Diencephalon (tissue), 1 donor: ENCODE data around the gene CALY. TPM values are rescaled to one million over a fixed set of nuclear protein-coding genes. Genes with fewer than 3 reads are reported as not detected.

Experiments used
- small RNA-seq: library from RNA; depleted of rRNA; stranded (forward); fragments of <200 nt; gene quantifications from one replicate; pipeline ENCODE3, GENCODE V24; 2014
- total RNA-seq: library from RNA; depleted of rRNA; stranded (reverse); fragments of >200 nt; gene quantifications from one replicate; pipeline ENCODE4 v1.2.3, GENCODE V29; 2014

CALY gene, protein sequence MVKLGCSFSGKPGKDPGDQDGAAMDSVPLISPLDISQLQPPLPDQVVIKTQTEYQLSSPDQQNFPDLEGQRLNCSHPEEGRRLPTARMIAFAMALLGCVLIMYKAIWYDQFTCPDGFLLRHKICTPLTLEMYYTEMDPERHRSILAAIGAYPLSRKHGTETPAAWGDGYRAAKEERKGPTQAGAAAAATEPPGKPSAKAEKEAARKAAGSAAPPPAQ
- total RNA-seq = 36.4 TPM

GRCh38 chr10:133336577-133337369 is at the start of gene CALY:
TSS of gene CALY (minus strand) at chr10:133336896. CDS start at chr10:133328989, 7,907 bp downstream.

GRCh38 chr10:133379152-133379800 is 42.6 kb upstream of the CALY start, which contains the start of gene PAOX:
TSS of gene PAOX (plus strand) at chr10:133379262. CDS start at chr10:133379317, 55 bp downstream.

DNA sequence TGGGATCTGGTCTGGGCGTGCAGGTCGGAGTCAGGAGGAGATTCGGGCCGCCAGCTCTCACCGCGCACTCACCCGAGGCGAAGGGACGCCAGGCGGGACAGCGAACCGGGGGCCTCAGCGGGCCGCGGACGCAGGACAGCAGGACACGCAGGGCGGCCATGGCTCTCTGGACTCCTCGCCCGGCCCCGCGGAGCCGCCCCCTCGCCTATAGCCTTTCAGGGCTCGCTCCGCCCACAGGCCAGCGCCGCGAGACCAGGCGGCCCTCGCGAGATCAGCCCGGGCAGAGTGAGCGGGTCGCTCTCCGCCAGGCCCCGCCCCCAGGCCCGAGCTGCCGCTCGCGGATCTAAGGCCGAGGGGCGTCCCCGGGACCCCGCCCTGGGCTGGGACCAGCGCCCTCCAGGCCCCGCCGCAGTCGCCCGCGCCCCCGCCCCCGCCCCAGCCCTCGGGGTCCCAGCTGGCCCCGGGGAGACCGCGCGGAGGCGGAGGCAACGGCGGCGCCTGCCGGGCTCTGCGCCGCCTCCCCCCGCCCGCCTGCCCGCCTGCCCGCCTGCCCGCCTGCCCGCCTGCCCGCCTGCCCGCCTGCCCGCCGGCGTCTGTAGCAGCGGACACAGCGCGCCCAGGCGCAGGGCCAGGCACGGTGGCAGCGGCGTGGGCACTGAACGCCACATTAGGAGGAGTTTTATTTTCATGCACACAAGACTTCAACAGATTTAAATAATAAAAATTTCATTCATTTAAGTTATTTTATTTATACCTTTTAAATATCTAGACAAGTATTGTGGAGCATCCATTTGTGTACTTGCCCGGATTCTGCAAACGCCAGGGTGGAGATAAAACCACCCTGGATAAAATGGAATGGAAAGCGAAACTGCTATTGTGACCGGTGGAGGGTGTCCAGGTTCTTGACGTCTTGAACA is 36.7 kb upstream of the CALY start, which contains the start of gene ECHS1:
Gene ECHS1, minus strand, starts transcription at position 181 of the 917 bp plus-strand sequence. Its CDS starts 21 bp downstream, at position 160.

DNA sequence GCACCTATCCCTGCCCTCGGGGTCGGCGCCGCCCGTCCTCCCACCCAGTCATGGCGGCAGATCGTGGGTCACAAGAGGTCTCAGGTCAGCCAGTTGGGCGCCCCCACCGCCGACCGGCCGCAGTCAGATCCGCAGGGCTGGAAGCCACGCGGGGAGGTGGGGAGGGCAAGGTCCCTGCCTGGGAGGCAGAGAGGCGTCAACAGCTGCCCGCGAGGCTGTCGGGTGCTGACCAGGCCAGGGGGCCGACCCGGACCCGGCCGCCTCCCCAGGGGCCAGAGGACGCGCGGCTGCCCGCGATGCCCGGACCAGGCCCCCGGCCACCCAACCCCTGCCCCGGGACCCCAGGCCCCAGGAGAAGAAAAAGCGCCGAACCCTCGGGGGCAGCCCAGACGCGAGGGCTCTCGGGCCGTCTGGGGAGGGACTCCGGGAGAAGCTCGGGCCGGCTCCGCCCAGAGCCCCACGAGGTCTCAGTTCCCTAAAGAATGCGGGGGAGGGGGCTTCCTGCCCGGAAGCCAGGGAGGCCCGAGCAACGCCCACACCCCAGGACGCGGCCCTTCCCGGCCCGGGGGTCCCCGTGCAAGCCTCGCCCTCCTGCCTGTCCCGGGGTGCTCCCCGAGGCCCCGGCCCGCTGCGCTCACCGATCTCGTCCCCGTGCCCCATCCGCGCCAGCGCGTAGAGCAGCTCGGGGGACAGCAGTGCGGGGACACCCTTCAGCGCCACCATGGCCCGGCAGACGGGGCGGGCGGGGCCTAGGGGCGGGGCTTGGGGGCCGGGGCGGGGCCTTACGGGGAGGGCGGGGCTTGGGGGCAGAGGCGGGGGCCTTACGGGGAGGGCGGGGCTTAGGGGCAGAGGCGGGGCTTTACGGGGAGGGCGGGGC is 20.8 kb upstream of the CALY start, which contains the start of gene FUOM:
Gene FUOM, minus strand, starts transcription at position 735 of the 877 bp plus-strand sequence. Its CDS starts 12 bp downstream, at position 723.

GRCh38 chr10:133308421-133309099 is 28.1 kb downstream of the CALY start, which contains the start of the genes TUBGCP2 and ZNF511:
TSS of gene TUBGCP2 (minus strand) at chr10:133308872. CDS start at chr10:133302941, 5,931 bp downstream.
TSS of gene ZNF511 (plus strand) at chr10:133308914. CDS start at chr10:133308944, 30 bp downstream.

DNA sequence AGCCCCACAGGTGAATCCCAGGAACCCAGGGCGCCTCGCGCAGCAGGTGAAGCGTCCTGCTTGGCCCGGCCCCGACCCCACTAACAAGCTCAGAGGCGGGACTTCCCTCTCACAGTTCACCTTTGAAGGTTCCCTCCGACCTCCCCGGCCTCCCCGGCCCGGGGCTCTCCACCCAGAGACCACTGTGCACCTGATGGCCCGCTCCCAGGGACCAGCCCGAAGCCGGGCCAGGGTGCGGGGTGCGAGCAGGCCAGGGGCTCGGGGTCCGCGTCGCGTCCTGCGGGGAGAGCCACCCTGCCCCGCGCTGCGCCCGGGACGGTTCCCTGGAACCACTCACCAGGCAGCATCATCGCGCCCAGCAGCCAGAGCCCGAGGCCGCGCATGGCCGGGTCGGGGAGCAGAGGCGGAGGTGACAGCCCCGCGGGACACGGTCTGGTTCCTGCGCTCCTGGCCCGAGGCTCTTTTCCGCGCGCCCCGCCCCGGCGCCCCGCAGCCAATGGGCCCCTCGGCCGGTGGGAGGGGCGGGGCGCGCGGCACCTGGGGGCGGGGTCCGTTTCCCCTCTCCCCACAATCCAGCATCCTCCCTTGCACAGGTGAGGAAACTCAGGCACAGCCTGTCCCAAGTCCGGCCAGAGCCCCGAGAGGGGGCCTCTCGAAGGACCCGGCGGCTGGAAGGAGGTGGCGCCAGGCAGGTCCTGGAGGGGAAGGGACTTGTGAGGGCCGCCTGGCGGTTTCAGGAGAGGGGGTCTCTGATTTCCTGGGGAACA is 60.1 kb downstream of the CALY start, which contains the start of gene ADAM8:
Gene ADAM8, minus strand, starts transcription at position 434 of the 767 bp plus-strand sequence. Its CDS starts 51 bp downstream, at position 383.

Small RNA genes within 50 kb of the gene (small RNA-seq; reads per million reads assigned to genes)
- gene AL360181.4 = not detected
- not detected for gene BANF1P2
- not detected for gene MIR3944

Other genes starting within 250 kb of the CALY start
- 12.0 TPM for gene ADGRA1, start 249.0 kb downstream of the CALY start, total RNA-seq
- 18.5 TPM for gene KNDC1, start 176.7 kb downstream of the CALY start, total RNA-seq
- not detected for gene UTF1, start 106.7 kb downstream of the CALY start, total RNA-seq
- 0.23 TPM for gene VENTX, start 99.0 kb downstream of the CALY start, total RNA-seq
- 1.4 TPM for gene ADAM8, start 60.0 kb downstream of the CALY start, total RNA-seq
- gene TUBGCP2, start 28.0 kb downstream of the CALY start, total RNA-seq = 45.2 TPM
- 8.1 TPM for gene ZNF511, start 28.0 kb downstream of the CALY start, total RNA-seq
- not detected for gene PRAP1, start 10.5 kb upstream of the CALY start, total RNA-seq
- 6.5 TPM for gene FUOM, start 21.1 kb upstream of the CALY start, total RNA-seq
- gene ECHS1, start 36.5 kb upstream of the CALY start, total RNA-seq = 48.4 TPM
- gene PAOX, start 42.4 kb upstream of the CALY start, total RNA-seq = 5.1 TPM
- gene MTG1, start 57.3 kb upstream of the CALY start, total RNA-seq = 24.0 TPM
- 13.4 TPM for gene SPRN, start 87.7 kb upstream of the CALY start, total RNA-seq
- gene SCART1, start 117.0 kb upstream of the CALY start, total RNA-seq = 1.2 TPM
- 18.0 TPM for gene CYP2E1, start 190.5 kb upstream of the CALY start, total RNA-seq
- gene SYCE1, start 228.7 kb upstream of the CALY start, total RNA-seq = 1.2 TPM